ENCODE results near the gene CILP. TPM values are rescaled to one million over a fixed set of nuclear protein-coding genes. Genes with fewer than 3 reads are reported as not detected.
A peak's percentile ranks its signal among the peaks of the same experiment; 100 is the strongest.

Gene CILP
- polyA plus RNA-seq (2011; rRNA removed) (0.52 and 0.61 TPM in 2 replicates), polyA minus RNA-seq (2011; rRNA and poly(A)+ RNA removed) (0.35 and 0.41 TPM in 2 replicates)

- DNase-seq (ENCODE audit: low read depth, low spot score): no peak
- ChIA-PET CTCF (interaction anchor here (1.6 to 2.1 kb wide), 2 partner anchors 25 to 60 kb away, joined by 4 to 7 read pairs; partner anchors contain the start of gene CLPX), POLR2A (no interaction called here)
- TF ChIP-seq CTCF (IDR thresholded peaks at IDR 0.05; ENCODE audit: low read depth, low read length): no peak
- Histone ChIP-seq H3K9me3 (ENCODE audit: control insufficient read depth, insufficient read depth, low read length) (no peaks in the 10 kb centered on the region), H3K27me3 (ENCODE audit: control insufficient read depth, insufficient read depth, low read length) (peaks cover 18% of the 10 kb centered on the region), H3K4me3 (ENCODE audit: low read depth, low read length) (no peak within 1 kb of the TSS), H3K27ac (ENCODE audit: low read depth, low read length) (peak within 1 kb of the TSS; percentile 31)
Observed at GRCh38 chr15:65210770-65211481, at the start of gene CILP. Gene CILP (minus strand): TSS chr15:65211473. CDS start chr15:65209755, 1,718 bp downstream.

GRCh38 chr15:65260968-65261367 is 49.7 kb upstream of the CILP start:
- Histone ChIP-seq H3K27ac (ENCODE audit: low read depth, low read length) (no peak overlapping the region), H3K9me3 (ENCODE audit: control insufficient read depth, insufficient read depth, low read length) (no peaks in the 10 kb centered on the region), H3K27me3 (ENCODE audit: control insufficient read depth, insufficient read depth, low read length) (no peaks in the 10 kb centered on the region), H3K4me3 (ENCODE audit: low read depth, low read length) (no peak overlapping the region)
- no peak for TF ChIP-seq CTCF (IDR thresholded peaks at IDR 0.05; ENCODE audit: low read depth, low read length)
- ChIA-PET CTCF (no interaction called here), POLR2A (no interaction called here)
- no peak for DNase-seq (ENCODE audit: low read depth, low spot score)

GRCh38 chr15:65259367-65259797 is 48.1 kb upstream of the CILP start:
- no peak overlapping the region for H3K4me3 ChIP-seq (ENCODE audit: low read depth, low read length)
- ChIA-PET CTCF (interaction anchor here (0.8 to 1.1 kb wide), 2 partner anchors 11 to 44 kb away, joined by 3 to 8 read pairs; no protein-coding TSS in a partner anchor), POLR2A (interaction anchor here (1.3 kb wide), 1 partner anchor 27 kb away, joined by 4 read pairs; the partner anchor contains the start of gene PARP16)
- DNase-seq (ENCODE audit: low read depth, low spot score): no peak
- no peaks in the 10 kb centered on the region for H3K27me3 ChIP-seq (ENCODE audit: control insufficient read depth, insufficient read depth, low read length)
- H3K9me3 ChIP-seq (ENCODE audit: control insufficient read depth, insufficient read depth, low read length): no peaks in the 10 kb centered on the region
- no peak for TF ChIP-seq CTCF (IDR thresholded peaks at IDR 0.05; ENCODE audit: low read depth, low read length)
- H3K27ac ChIP-seq (ENCODE audit: low read depth, low read length): no peak overlapping the region

- no peak for TF ChIP-seq CTCF (IDR thresholded peaks at IDR 0.05; ENCODE audit: low read depth, low read length)
- ChIA-PET POLR2A (interaction anchor here (1.3 kb wide), 1 partner anchor 28 kb away, joined by 4 read pairs; the partner anchor contains the start of gene PARP16), CTCF (interaction anchor here (0.8 to 1.0 kb wide), 2 partner anchors 12 to 43 kb away, joined by 3 read pairs; no protein-coding TSS in a partner anchor)
- Histone ChIP-seq H3K4me3 (ENCODE audit: low read depth, low read length) (no peak overlapping the region), H3K9me3 (ENCODE audit: control insufficient read depth, insufficient read depth, low read length) (no peaks in the 10 kb centered on the region), H3K27ac (ENCODE audit: low read depth, low read length) (no peak overlapping the region), H3K27me3 (ENCODE audit: control insufficient read depth, insufficient read depth, low read length) (no peaks in the 10 kb centered on the region)
- no peak for DNase-seq (ENCODE audit: low read depth, low spot score)
Observed at GRCh38 chr15:65258375-65259262, 47.3 kb upstream of the CILP start.

Data from AG04450 (cell line).